Endodermal cell (in vitro differentiated cells): ENCODE measurements around the gene SPN. TPM values are rescaled to one million over a fixed set of nuclear protein-coding genes. Genes with fewer than 3 reads are reported as not detected.

ENCODE experiments used
- DNase-seq: peaks from one replicate; pipeline ENCODE4 v3.0.0-alpha.2; 2017
- H3K27ac ChIP-seq: 2 replicates; pipeline ENCODE4 v1.5.1; 2013; ENCODE audit warnings: mild to moderate bottlenecking, low read depth, low read length, moderate library complexity
- H3K27me3 ChIP-seq: 2 replicates; pipeline ENCODE4 v1.6.1; 2013; ENCODE audit warnings: mild to moderate bottlenecking, low read length, moderate library complexity; ENCODE audit not compliant: insufficient read depth, control insufficient read depth, poor library complexity, severe bottlenecking
- H3K36me3 ChIP-seq: 2 replicates; pipeline ENCODE4 v1.7.0; 2013; ENCODE audit warnings: mild to moderate bottlenecking, low read length, moderate library complexity; ENCODE audit not compliant: control insufficient read depth, insufficient read depth
- H3K4me1 ChIP-seq: one replicate; pipeline ENCODE4 v1.7.0; 2013; ENCODE audit warnings: low read length; ENCODE audit not compliant: control insufficient read depth, insufficient read depth
- H3K4me3 ChIP-seq: 2 replicates; pipeline ENCODE4 v1.5.1; 2013; ENCODE audit warnings: mild to moderate bottlenecking, low read length, moderate library complexity
- H3K9ac ChIP-seq: 2 replicates; pipeline ENCODE4 v1.6.1; 2013; ENCODE audit warnings: mild to moderate bottlenecking, low read length, moderate library complexity; ENCODE audit not compliant: poor library complexity, severe bottlenecking; ENCODE audit errors: extremely low read depth
- H3K9me3 ChIP-seq: 2 replicates; pipeline ENCODE4 v1.6.1; 2013; ENCODE audit warnings: mild to moderate bottlenecking, low read length, moderate library complexity; ENCODE audit not compliant: control insufficient read depth
- H3K27ac Mint-ChIP-seq: 2 replicates; pipeline ENCODE4 v1.8.0; 2020; ENCODE audit warnings: mixed read lengths
- H3K27me3 Mint-ChIP-seq: 2 replicates; pipeline ENCODE4 v1.8.0; 2021; ENCODE audit warnings: mild to moderate bottlenecking, mixed read lengths; ENCODE audit not compliant: insufficient read depth
- H3K36me3 Mint-ChIP-seq: 2 replicates; pipeline ENCODE4 v1.8.0; 2020; ENCODE audit warnings: low read depth, mixed read lengths
- H3K4me1 Mint-ChIP-seq: 2 replicates; pipeline ENCODE4 v1.8.0; 2020; ENCODE audit warnings: mixed read lengths
- H3K4me3 Mint-ChIP-seq: 2 replicates; pipeline ENCODE4 v1.8.0; 2020; ENCODE audit warnings: mild to moderate bottlenecking, moderate library complexity, mixed read lengths
- H3K9me3 Mint-ChIP-seq: 2 replicates; pipeline ENCODE4 v1.8.0; 2020; ENCODE audit warnings: mild to moderate bottlenecking, mixed read lengths
- CTCF ChIP-seq: fragments of 200-600 bp; sonication (generic); conservative IDR thresholded peaks from 2 replicates; pipeline ENCODE4 v1.5.0; 2021; ENCODE audit warnings: antibody characterized with exemption, mild to moderate bottlenecking
- WGBS, 2 experiments: methylation state at CpG; one replicate each; pipeline versions ENCODE4 v1.1.5 to v1.1.7; 2013; ENCODE audit warnings: missing lambda C conversion rate in 2 of 2, mixed read lengths in 1 of 2; ENCODE audit not compliant: insufficient coverage in 1 of 2, insufficient read length in 1 of 2; 5-methylcytosine and 5-hydroxymethylcytosine counted together
- total RNA-seq, 2 donors: library from RNA; stranded (reverse); fragmentation: NEBNext Ultra II Directional in 1 of 2; extraction: Animal tissue kit (Norgen Biotek cat#: 25700) in 1 of 2; gene quantifications; 2 replicates in 1 of 2; 3 replicates in 1 of 2; pipeline ENCODE4 v1.2.1, GENCODE V29; 2021

The SPN gene
- total RNA-seq, 2 donors from 2014 or later: 0.86 TPM; not detected in 1

- no peak overlapping the region for H3K9ac ChIP-seq
- DNase-seq: peak; percentile 41
- H3K27me3 ChIP-seq: no peaks in the 10 kb centered on the region
- no peak for TF ChIP-seq CTCF
- no peaks in the 10 kb centered on the region for H3K27me3 Mint-ChIP-seq
- H3K9me3 ChIP-seq: peaks cover 20% of the 10 kb centered on the region
- no peak overlapping the region for H3K27ac ChIP-seq
- no peaks in the 10 kb centered on the region for H3K4me1 ChIP-seq
- no peak overlapping the region for H3K4me3 ChIP-seq
- no peak overlapping the region for H3K4me3 Mint-ChIP-seq
- peaks cover 20% of the 10 kb centered on the region for H3K36me3 ChIP-seq
- WGBS, 2 experiments: 94 to 99% methylated on average over 19 to 21 of the region's 21 CpGs
- peaks cover 25% of the 10 kb centered on the region for H3K9me3 Mint-ChIP-seq
- no peak overlapping the region for H3K27ac Mint-ChIP-seq
- H3K4me1 Mint-ChIP-seq: peaks cover 2% of the 10 kb centered on the region
- H3K36me3 Mint-ChIP-seq: peaks cover 41% of the 10 kb centered on the region
These were observed 33.9 kb downstream of the SPN start for GRCh38 chr16:29696881-29697331.

GRCh38 chr16:29697391-29697790 is 34.3 kb downstream of the SPN start:
- no peak overlapping the region for H3K4me3 Mint-ChIP-seq
- Histone ChIP-seq H3K9ac (no peak overlapping the region), H3K9me3 (peaks cover 20% of the 10 kb centered on the region), H3K4me3 (no peak overlapping the region), H3K4me1 (no peaks in the 10 kb centered on the region), H3K27ac (no peak overlapping the region), H3K27me3 (no peaks in the 10 kb centered on the region), H3K36me3 (peaks cover 20% of the 10 kb centered on the region)
- H3K4me1 Mint-ChIP-seq: peaks cover 7% of the 10 kb centered on the region
- H3K27me3 Mint-ChIP-seq: no peaks in the 10 kb centered on the region
- no peak for TF ChIP-seq CTCF
- WGBS, 2 experiments: 93 to 96% methylated on average over 6 to 7 of the region's 7 CpGs
- no peak for DNase-seq
- no peak overlapping the region for H3K27ac Mint-ChIP-seq
- H3K36me3 Mint-ChIP-seq: peaks cover 41% of the 10 kb centered on the region
- peaks cover 25% of the 10 kb centered on the region for H3K9me3 Mint-ChIP-seq

- no peak for DNase-seq
These were observed 35.0 kb downstream of the SPN start for GRCh38 chr16:29698042-29698441.

More at GRCh38 chr16:29698042-29698441, 35.0 kb downstream of the SPN start:
- no peaks in the 10 kb centered on the region for H3K4me1 ChIP-seq
- H3K27ac ChIP-seq: no peak overlapping the region
- 100% methylated on average over 2 of the region's 2 CpGs; no CpG with 5 or more reads in 1 of the 2 experiments for WGBS, 2 experiments
- no peak overlapping the region for H3K9ac ChIP-seq
- peaks cover 25% of the 10 kb centered on the region for H3K9me3 Mint-ChIP-seq
- no peak overlapping the region for H3K4me3 Mint-ChIP-seq
- H3K27ac Mint-ChIP-seq: no peak overlapping the region
- no peak for TF ChIP-seq CTCF
- no peaks in the 10 kb centered on the region for H3K27me3 Mint-ChIP-seq
- H3K27me3 ChIP-seq: no peaks in the 10 kb centered on the region
- H3K9me3 ChIP-seq: peaks cover 20% of the 10 kb centered on the region
- H3K4me3 ChIP-seq: no peak overlapping the region
- peaks cover 20% of the 10 kb centered on the region for H3K36me3 ChIP-seq
- H3K4me1 Mint-ChIP-seq: peaks cover 11% of the 10 kb centered on the region
- H3K36me3 Mint-ChIP-seq: peaks cover 39% of the 10 kb centered on the region
